HCT116 (cell line): Measurements from ENCODE around the gene RAC2. TPM values are rescaled to one million over a fixed set of nuclear protein-coding genes. Genes with fewer than 3 reads are reported as not detected.
A peak's percentile ranks its signal among the peaks of the same experiment; 100 is the strongest.

Experiments used
- ATAC-seq: fragments of 200-7000 bp; cut with Tn5 transposase; 2 replicates; pipeline ENCODE4 v1.9.1; 2020; ENCODE audit warnings: mild to moderate bottlenecking, moderate library complexity
- BruUV-seq: library from RNA; stranded (reverse); fragments of 400-500 nt; replicated peaks from 2 replicates; lab custom pipeline; 2021; lab: Mats Ljungman, UMichigan
- CTCF ChIA-PET: fragments of 300-600 bp; sonication (Branson Sonifier 250); formaldehyde crosslinking; loops from one replicate; lab custom pipeline; 2021; ENCODE audit warnings: antibody characterized with exemption; lab: Charles Lee
- POLR2A ChIA-PET: fragments of 300-600, 350-600 bp; sonication (Branson Sonifier 250); formaldehyde crosslinking; loops from one replicate; lab custom pipeline; 2021; ENCODE audit warnings: antibody characterized with exemption; lab: Charles Lee
- RAD21 ChIA-PET, 2 experiments: fragments of 300-600 bp; sonication (Branson Sonifier 250); formaldehyde crosslinking; loops; one replicate each; lab custom pipeline; 2023; ENCODE audit warnings: low total read pairs in 2 of 2; ENCODE audit not compliant: uncharacterized antibody in 2 of 2, unreplicated experiment in 2 of 2, low non-redundant PET in 1 of 2; lab: Charles Lee
- DNase-seq: peaks from one replicate; pipeline ENCODE4 v3.0.0-alpha.2; 2010; ENCODE audit warnings: low read depth, low spot score
- H2AFZ ChIP-seq: fragments of 200-600 bp; shearing (Covaris generic), sonication (generic); 2 replicates; pipeline ENCODE4 v1.6.1; 2017; ENCODE audit warnings: low read depth, mixed run types, mixed read lengths, antibody characterized with exemption, low read length; ENCODE audit not compliant: poor library complexity, severe bottlenecking
- H3K27ac ChIP-seq: 2 replicates; pipeline ENCODE4 v1.5.1; 2012; ENCODE audit warnings: low read depth, low read length
- H3K27me3 ChIP-seq: fragments of 200-600 bp; sonication (generic); 2 replicates; pipeline ENCODE4 v1.6.1; 2016; ENCODE audit warnings: mixed run types, low read length, mixed read lengths; ENCODE audit not compliant: insufficient read depth
- H3K36me3 ChIP-seq, 2 experiments: fragments of 200-500 bp in 1 of 2; fragments of 200-600 bp in 1 of 2; sonication (Bioruptor generic) in 1 of 2; sonication (generic) in 1 of 2; 2 replicates each; pipeline versions ENCODE4 v1.5.1 to v1.6.1; 2014 to 2016; ENCODE audit warnings: low read length in 2 of 2, inconsistent platforms in 1 of 2, mixed read lengths in 1 of 2, mixed run types in 1 of 2; ENCODE audit not compliant: insufficient read depth in 2 of 2, control insufficient read depth in 1 of 2
- H3K4me1 ChIP-seq, 2 experiments: fragments of 200-600 bp in 1 of 2; sonication (generic) in 1 of 2; 2 replicates each; pipeline versions ENCODE4 v1.5.1 to v1.6.1; 2012 to 2017; ENCODE audit warnings: low read length in 2 of 2, inconsistent platforms in 1 of 2, mild to moderate bottlenecking in 1 of 2, mixed read lengths in 1 of 2, mixed run types in 1 of 2, moderate library complexity in 1 of 2; ENCODE audit not compliant: insufficient read depth in 2 of 2, control insufficient read depth in 1 of 2
- H3K4me2 ChIP-seq: fragments of 200-600 bp; sonication (generic); 2 replicates; pipeline ENCODE4 v1.6.1; 2017; ENCODE audit warnings: mixed run types, low read length, mixed read lengths
- H3K4me3 ChIP-seq, 2 experiments: fragments of 200-600 bp in 1 of 2; sonication (generic) in 1 of 2; replicated peaks in 1 of 2; 2 replicates each; pipeline ENCODE4 v1.5.1; 2011 to 2016; ENCODE audit warnings: low read length in 2 of 2, control low read depth in 1 of 2, low read depth in 1 of 2, mild to moderate bottlenecking in 1 of 2, mixed read lengths in 1 of 2, mixed run types in 1 of 2
- H3K79me2 ChIP-seq: fragments of 200-600 bp; sonication (generic); 2 replicates; pipeline ENCODE4 v1.6.1; 2017; ENCODE audit warnings: mild to moderate bottlenecking, mixed run types, low read length, moderate library complexity, mixed read lengths; ENCODE audit not compliant: insufficient read depth
- H3K9ac ChIP-seq: fragments of 200-600 bp; sonication (generic); 2 replicates; pipeline ENCODE4 v1.6.1; 2016; ENCODE audit warnings: low read length, mixed read lengths
- H3K9me2 ChIP-seq: fragments of 200-600 bp; sonication (generic), shearing (Covaris generic); 2 replicates; pipeline ENCODE4 v1.6.1; 2017; ENCODE audit warnings: mixed run types, mild to moderate bottlenecking, moderate library complexity; ENCODE audit not compliant: insufficient read depth
- H3K9me3 ChIP-seq, 2 experiments: fragments of 200-500 bp in 1 of 2; fragments of 200-600 bp in 1 of 2; sonication (Bioruptor generic) in 1 of 2; sonication (generic) in 1 of 2; 2 replicates each; pipeline ENCODE4 v1.6.1; 2014 to 2017; ENCODE audit warnings: low read length in 2 of 2, mixed read lengths in 2 of 2, inconsistent platforms in 1 of 2, low read depth in 1 of 2, mild to moderate bottlenecking in 1 of 2, mixed run types in 1 of 2, moderate library complexity in 1 of 2; ENCODE audit not compliant: control insufficient read depth in 1 of 2, insufficient read depth in 1 of 2
- H4K20me1 ChIP-seq: fragments of 200-600 bp; sonication (generic), shearing (Covaris generic); 2 replicates; pipeline ENCODE4 v1.6.1; 2017; ENCODE audit warnings: mixed run types, mild to moderate bottlenecking, moderate library complexity; ENCODE audit not compliant: insufficient read depth
- ELF1 ChIP-seq: IDR thresholded peaks from 2 replicates; pipeline ENCODE4 v1.6.1; 2012; ENCODE audit warnings: low read depth, borderline replicate concordance
- EZH2 ChIP-seq: fragments of 200-600 bp; sonication (generic); IDR thresholded peaks from 2 replicates; pipeline ENCODE4 v1.6.1; 2017; ENCODE audit warnings: antibody characterized with exemption, mixed run types
- EZH2phosphoT487 ChIP-seq: fragments of 200-600 bp; IDR thresholded peaks from 2 replicates; pipeline ENCODE4 v1.6.1; 2018; ENCODE audit warnings: antibody characterized with exemption, borderline replicate concordance
- JUND ChIP-seq: IDR thresholded peaks from 2 replicates; pipeline ENCODE4 v1.6.1; 2012
- MAX ChIP-seq: IDR thresholded peaks from 2 replicates; pipeline ENCODE4 v1.6.1; 2012
- RAD21 ChIP-seq: IDR thresholded peaks from 2 replicates; pipeline ENCODE4 v1.6.1; 2012; ENCODE audit warnings: low read depth, mild to moderate bottlenecking
- SRF ChIP-seq: IDR thresholded peaks from 2 replicates; pipeline ENCODE4 v1.6.1; 2012; ENCODE audit warnings: low read depth
- TCF7L2 ChIP-seq: IDR thresholded peaks from 2 replicates; pipeline ENCODE4 v1.7.0; 2011; ENCODE audit warnings: borderline replicate concordance, inconsistent platforms; ENCODE audit not compliant: insufficient read depth, insufficient read length; ENCODE audit errors: extremely low read depth
- ZFX ChIP-seq: fragments of 450-650 bp; IDR thresholded peaks from 2 replicates; pipeline ENCODE4 v1.6.1; 2017
- intact Hi-C: fragments of 100-400 bp; cut with micrococcal nuclease; formaldehyde crosslinking; loops from 2 replicates; pipeline ENCODE4 v1.10.0; 2022
- total RNA-seq: library from RNA; stranded (reverse); gene quantifications from one replicate; pipeline ENCODE4 v1.2.1, GENCODE V29; 2021; ENCODE audit not compliant: unreplicated experiment
- TF ChIP-seq, protein P1 (sequence below), 3 experiments: fragments of 200-600 bp in 1 of 3; sonication (generic) in 1 of 3; IDR thresholded peaks in 2 of 3; conservative IDR thresholded peaks in 1 of 3; 2 replicates each; pipeline ENCODE4 v1.5.1; 2012 to 2017; ENCODE audit warnings: low read depth in 2 of 3, low read length in 2 of 3, antibody characterized with exemption in 1 of 3, borderline replicate concordance in 1 of 3, control low read depth in 1 of 3, mild to moderate bottlenecking in 1 of 3, mixed read lengths in 1 of 3, mixed run types in 1 of 3, moderate library complexity in 1 of 3; ENCODE audit not compliant: insufficient read depth in 1 of 3

RAC2 gene
- total RNA-seq, 1 experiment from 2014 or later = 62.0 TPM

DNA sequence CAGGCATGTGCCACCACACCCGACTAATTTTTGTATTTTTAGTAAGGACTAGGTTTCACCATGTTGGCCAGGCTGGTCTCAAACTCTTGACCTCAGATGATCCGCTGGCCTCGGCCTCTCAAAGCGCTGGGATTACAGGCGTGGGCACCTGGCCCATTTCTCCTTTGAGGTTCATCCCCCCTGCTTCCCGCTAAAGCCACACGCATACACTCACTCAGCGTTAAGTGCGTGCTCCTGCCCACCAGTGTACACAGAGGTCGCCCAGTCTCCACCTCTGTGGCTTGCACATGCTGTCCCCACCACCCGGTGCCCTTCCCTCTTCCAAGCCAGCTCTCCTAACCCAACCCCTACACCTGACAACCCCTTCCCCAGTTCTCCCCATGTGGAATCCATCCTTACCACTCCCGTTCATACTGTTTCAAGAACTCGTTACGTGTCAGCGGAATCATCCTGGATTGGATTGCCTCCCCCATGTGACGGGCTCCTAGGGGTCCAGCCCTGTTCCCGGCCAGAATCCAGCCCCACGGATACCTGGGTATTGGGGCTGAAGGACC is 22.6 kb upstream of the RAC2 start:
- no TSS peak for BruUV-seq
- no peak overlapping the region; the same call in 1 of the 2 replicates for H3K27ac ChIP-seq
- ATAC-seq = peak; percentile 30
- no peak for DNase-seq
- H2AFZ ChIP-seq = no peak overlapping the region
- no peak overlapping the region for H3K9ac ChIP-seq
- H3K4me2 ChIP-seq = peak overlapping the region; percentile 81
- H4K20me1 ChIP-seq = no peaks in the 10 kb centered on the region
- no peaks in the 10 kb centered on the region for H3K9me2 ChIP-seq
- intact Hi-C loops = loop anchor here (2.0 kb wide), 1 partner anchor 190 kb away; no protein-coding TSS in a partner anchor
- H3K27me3 ChIP-seq = no peaks in the 10 kb centered on the region
- peaks cover 0 to 18% of the 10 kb centered on the region in 2 experiments; a peak in 1 of 4 replicates for H3K9me3 ChIP-seq
- CTCF ChIA-PET = no interaction called here
- RAD21 ChIA-PET = no interaction called here
- no peak for TF ChIP-seq EZH2phosphoT487
- TF ChIP-seq SRF = no peak
- TF ChIP-seq RAD21 = no peak
- TF ChIP-seq MAX = no peak
- TF ChIP-seq, protein P1, sequence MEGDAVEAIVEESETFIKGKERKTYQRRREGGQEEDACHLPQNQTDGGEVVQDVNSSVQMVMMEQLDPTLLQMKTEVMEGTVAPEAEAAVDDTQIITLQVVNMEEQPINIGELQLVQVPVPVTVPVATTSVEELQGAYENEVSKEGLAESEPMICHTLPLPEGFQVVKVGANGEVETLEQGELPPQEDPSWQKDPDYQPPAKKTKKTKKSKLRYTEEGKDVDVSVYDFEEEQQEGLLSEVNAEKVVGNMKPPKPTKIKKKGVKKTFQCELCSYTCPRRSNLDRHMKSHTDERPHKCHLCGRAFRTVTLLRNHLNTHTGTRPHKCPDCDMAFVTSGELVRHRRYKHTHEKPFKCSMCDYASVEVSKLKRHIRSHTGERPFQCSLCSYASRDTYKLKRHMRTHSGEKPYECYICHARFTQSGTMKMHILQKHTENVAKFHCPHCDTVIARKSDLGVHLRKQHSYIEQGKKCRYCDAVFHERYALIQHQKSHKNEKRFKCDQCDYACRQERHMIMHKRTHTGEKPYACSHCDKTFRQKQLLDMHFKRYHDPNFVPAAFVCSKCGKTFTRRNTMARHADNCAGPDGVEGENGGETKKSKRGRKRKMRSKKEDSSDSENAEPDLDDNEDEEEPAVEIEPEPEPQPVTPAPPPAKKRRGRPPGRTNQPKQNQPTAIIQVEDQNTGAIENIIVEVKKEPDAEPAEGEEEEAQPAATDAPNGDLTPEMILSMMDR (IDR thresholded peaks at IDR 0.05 in 2 of 3, conservative IDR thresholded peaks at IDR 0.05 in 1 of 3; ENCODE audit: borderline replicate concordance in 1 of 3, insufficient read depth in 1 of 3, low read depth in 2 of 3, low read length in 2 of 3) = no peak
- no peak for TF ChIP-seq EZH2
- TF ChIP-seq ELF1 = no peak
- no peak for TF ChIP-seq JUND
- TF ChIP-seq TCF7L2 = no peak
- TF ChIP-seq ZFX = no peak
- no peaks in the 10 kb centered on the region for H3K36me3 ChIP-seq
- peaks cover 3 to 25% of the 10 kb centered on the region in 2 experiments for H3K4me1 ChIP-seq
- H3K4me3 ChIP-seq = no peak overlapping the region
- H3K79me2 ChIP-seq = no peaks in the 10 kb centered on the region
- POLR2A ChIA-PET = no interaction called here
